K562 (cell line): ENCODE data around the gene TRIM38. TPM values are rescaled to one million over a fixed set of nuclear protein-coding genes. Genes with fewer than 3 reads are reported as not detected.
A peak's percentile ranks its signal among the peaks of the same experiment; 100 is the strongest.

Experiments used
- BCLAF1 ChIP-seq, 2 experiments: fragments of 450-650 bp in 1 of 2; IDR thresholded peaks; 2 replicates each; pipeline ENCODE4 v1.6.1; 2011 to 2017; ENCODE audit warnings: low read depth in 2 of 2, antibody characterized with exemption in 1 of 2, borderline replicate concordance in 1 of 2, low read length in 1 of 2, mild to moderate bottlenecking in 1 of 2, mixed read lengths in 1 of 2; ENCODE audit not compliant: control insufficient read depth in 1 of 2
- CTBP1 ChIP-seq: fragments of 450-650 bp; IDR thresholded peaks from 2 replicates; pipeline ENCODE4 v1.6.1; 2016; ENCODE audit warnings: borderline replicate concordance
- E2F3 ChIP-seq: fragments of 250-450 bp; sonication (Bioruptor Pico); IDR thresholded peaks from 2 replicates; pipeline ENCODE4 v1.4.0; 2020; ENCODE audit warnings: mild to moderate bottlenecking
- E2F5 ChIP-seq: sonication (generic); formaldehyde crosslinking; IDR thresholded peaks from 2 replicates; pipeline ENCODE4 v1.8.0; 2022; ENCODE audit warnings: mild to moderate bottlenecking, missing genetic modification reagents
- KLF10 ChIP-seq: fragments of 250-450 bp; sonication (Bioruptor Pico); IDR thresholded peaks from 2 replicates; pipeline ENCODE4 v1.6.1; 2021; ENCODE audit warnings: matching md5 sums
- MAFG ChIP-seq: fragments of 450-650 bp; conservative IDR thresholded peaks from 2 replicates; pipeline ENCODE4 v1.6.1; 2016; ENCODE audit warnings: missing genetic modification characterization, missing compliant biosample characterization
- MEF2A ChIP-seq: IDR thresholded peaks from 2 replicates; pipeline ENCODE4 v1.6.1; 2011; ENCODE audit warnings: low read depth, mild to moderate bottlenecking, low read length, moderate library complexity; ENCODE audit not compliant: control insufficient read depth
- NFE2L1 ChIP-seq: fragments of 450-650 bp; IDR thresholded peaks from 2 replicates; pipeline ENCODE4 v1.6.1; 2016; ENCODE audit warnings: missing genetic modification characterization, low read depth, mild to moderate bottlenecking, missing compliant biosample characterization, moderate library complexity, borderline replicate concordance
- NR2F6 ChIP-seq: fragments of 450-650 bp; formaldehyde crosslinking; IDR thresholded peaks from 2 replicates; pipeline ENCODE4 v1.4.0; 2020; ENCODE audit warnings: mild to moderate bottlenecking
- PRPF4 ChIP-seq: fragments of 200-400 bp; formaldehyde crosslinking; IDR thresholded peaks from one replicate; pipeline ENCODE4 v1.6.1; 2017; ENCODE audit warnings: low read length, low read depth, mild to moderate bottlenecking; ENCODE audit not compliant: insufficient read depth, poor library complexity, severe bottlenecking
- RAD51 ChIP-seq: fragments of 450-650 bp; IDR thresholded peaks from 2 replicates; pipeline ENCODE4 v1.7.1; 2016; ENCODE audit warnings: low read depth, mild to moderate bottlenecking, borderline replicate concordance
- RBBP5 ChIP-seq: fragments of 200-600 bp; sonication (generic); IDR thresholded peaks from 2 replicates; pipeline ENCODE4 v1.6.1; 2012; ENCODE audit warnings: borderline replicate concordance, mild to moderate bottlenecking, low read length, control low read depth, inconsistent platforms; ENCODE audit not compliant: insufficient read depth, poor library complexity, severe bottlenecking
- RBM15 ChIP-seq: fragments of 200-400 bp; formaldehyde crosslinking; IDR thresholded peaks from 2 replicates; pipeline ENCODE4 v1.6.1; 2018; ENCODE audit warnings: mild to moderate bottlenecking, low read length, moderate library complexity; ENCODE audit not compliant: insufficient read depth
- SP1 ChIP-seq: sonication (generic); formaldehyde crosslinking; IDR thresholded peaks from 2 replicates; pipeline ENCODE4 v1.8.1; 2022; ENCODE audit warnings: mild to moderate bottlenecking, missing genetic modification reagents
- TCF7L2 ChIP-seq: fragments of 150-350 bp; IDR thresholded peaks from 2 replicates; pipeline ENCODE4 v1.6.1; 2016; ENCODE audit warnings: low read depth, mild to moderate bottlenecking, low read length, moderate library complexity
- THRA ChIP-seq: fragments of 450-650 bp; IDR thresholded peaks from 2 replicates; pipeline ENCODE4 v1.6.1; 2017; ENCODE audit warnings: mild to moderate bottlenecking, moderate library complexity
- ZNF311 ChIP-seq: fragments of 250-450 bp; sonication (Bioruptor Pico); IDR thresholded peaks from 2 replicates; pipeline ENCODE4 v1.4.0; 2020; ENCODE audit warnings: mild to moderate bottlenecking, moderate library complexity
- ZNF444 ChIP-seq: fragments of 250-450 bp; sonication (Bioruptor Pico); IDR thresholded peaks from 2 replicates; pipeline ENCODE4 v1.4.0; 2020; ENCODE audit warnings: mild to moderate bottlenecking, moderate library complexity
- ZNF668 ChIP-seq: fragments of 250-450 bp; sonication (Bioruptor Pico); IDR thresholded peaks from 2 replicates; pipeline ENCODE4 v1.8.0; 2022; ENCODE audit warnings: mild to moderate bottlenecking, inconsistent platforms
- ZNF717 ChIP-seq: fragments of 250-450 bp; sonication (Bioruptor Pico); IDR thresholded peaks from 2 replicates; pipeline ENCODE4 v1.5.0; 2021
- ZZZ3 ChIP-seq: fragments of 450-650 bp; IDR thresholded peaks from 2 replicates; pipeline ENCODE4 v1.6.1; 2016; ENCODE audit warnings: antibody characterized with exemption, mild to moderate bottlenecking, moderate library complexity
- polyA plus RNA-seq, 8 experiments: library from polyadenylated mRNA; depleted of rRNA in 4 of 8; stranded (reverse) in 5 of 8; unstranded in 3 of 8; fragments of >200 nt; fragmentation: Nextera tagmentation in 2 of 8; fragmentation: Illumina TruSeq in 1 of 8; extraction: Ambion mirVana in 2 of 8; extraction: Trizol in 1 of 8; gene quantifications; 2 replicates each; pipeline versions ENCODE4 v1.2.1 to v1.2.3, GENCODE V29; 2011 to 2014; ENCODE audit warnings: inconsistent platforms in 1 of 8, missing spikeins in 1 of 8
- total RNA-seq, 7 experiments: library from RNA; depleted of rRNA in 6 of 7; stranded (reverse); fragments of >200 nt in 6 of 7; fragmentation: Illumina TruSeq in 2 of 7; extraction: Trizol in 2 of 7; gene quantifications; 2 replicates each; pipeline versions ENCODE4 v1.2.1 to v1.2.3, GENCODE V29; 2011 to 2021; ENCODE audit warnings: low replicate concordance in 1 of 7

The TRIM38 gene
- total and polyA plus RNA-seq, 9 of the 15 experiments (the other 6 are each of a cell fraction or from before 2014, with no cell fraction given), result 1.7 to 6.7 (median 6.3) TPM

- TF ChIP-seq MEF2A (no peak), ZNF668 (CRISPR knock-in tag) (no peak), NFE2L1 (tag) (no peak), RBBP5 (no peak), ZNF311 (CRISPR knock-in tag) (no peak; the same call in 1 of the 2 replicates), ZZZ3 (peak; percentile 73; the same call in 1 of the 2 replicates), TCF7L2 (0 out of 2 replicates have a peak, but pooled peaks have one; percentile 12), E2F3 (peak; percentile 63; the same call in 1 of the 2 replicates), ZNF444 (no peak; the same call in 1 of the 2 replicates), CTBP1 (peak; percentile 50; the same call in 1 of the 2 replicates), ZNF717 (CRISPR knock-in tag) (no peak), BCLAF1 (IDR thresholded peaks at IDR 0.05; ENCODE audit: borderline replicate concordance in 1 of 2, control insufficient read depth in 1 of 2, low read depth in 2 of 2, low read length in 1 of 2) (no peak; a peak in 2 of 4 replicates), E2F5 (CRISPR knock-in tag) (no peak), THRA (no peak), KLF10 (CRISPR knock-in tag) (0 out of 2 replicates have a peak, but pooled peaks have one; percentile 65), NR2F6 (CRISPR knock-in tag) (no peak), SP1 (no peak; the same call in 1 of the 2 replicates), RBM15 (no peak), PRPF4 (no peak), RAD51 (no peak), MAFG (tag) (no peak; the same call in 1 of the 2 replicates)
Observed at GRCh38 chr6:26025894-26026832, 63.6 kb downstream of the TRIM38 start (continued).
